NCI-H524 treated with DMSO at 0.1 percent for 48 hours (cell line): ENCODE measurements around the gene CRTAP.
"Not testable (repeated sequence)": the region's sequence is repeated elsewhere in the genome, so short reads cannot be mapped to it uniquely, and the experiment has no call there.

Source experiments
- DNase-seq: peaks from one replicate; lab custom pipeline; 2025; lab: John Stamatoyannopoulos, UW

CRTAP gene

DNA sequence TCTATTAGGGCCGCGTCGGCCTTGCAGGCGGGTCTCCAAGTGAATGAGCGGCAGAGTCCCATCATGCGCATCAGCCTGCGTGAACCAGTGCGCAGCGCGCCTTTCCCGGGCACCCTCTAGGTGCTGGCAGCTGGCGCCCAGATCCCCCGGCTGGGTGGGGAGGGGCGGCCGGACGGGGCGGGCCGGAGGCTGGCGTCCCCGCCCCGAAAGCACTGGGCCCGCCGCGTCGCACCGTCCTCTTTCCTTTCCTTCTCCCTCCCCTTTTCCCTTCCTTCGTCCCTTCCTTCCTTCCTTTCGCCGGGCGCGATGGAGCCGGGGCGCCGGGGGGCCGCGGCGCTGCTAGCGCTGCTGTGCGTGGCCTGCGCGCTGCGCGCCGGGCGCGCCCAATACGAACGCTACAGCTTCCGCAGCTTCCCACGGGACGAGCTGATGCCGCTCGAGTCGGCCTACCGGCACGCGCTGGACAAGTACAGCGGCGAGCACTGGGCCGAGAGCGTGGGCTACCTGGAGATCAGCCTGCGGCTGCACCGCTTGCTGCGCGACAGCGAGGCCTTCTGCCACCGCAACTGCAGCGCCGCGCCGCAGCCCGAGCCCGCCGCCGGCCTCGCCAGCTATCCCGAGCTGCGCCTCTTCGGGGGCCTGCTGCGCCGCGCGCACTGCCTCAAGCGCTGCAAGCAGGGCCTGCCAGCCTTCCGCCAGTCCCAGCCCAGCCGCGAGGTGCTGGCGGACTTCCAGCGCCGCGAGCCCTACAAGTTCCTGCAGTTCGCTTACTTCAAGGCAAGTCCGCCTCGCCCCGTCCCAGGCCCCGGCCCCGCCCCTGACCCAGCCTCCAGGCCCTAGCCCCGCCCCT is at the start of gene CRTAP:
CRTAP (plus strand) TSS at position 243 of the 850 bp plus-strand sequence; CDS start at position 307, 64 bp downstream.
- DNase-seq, result peak; percentile 32

DNA sequence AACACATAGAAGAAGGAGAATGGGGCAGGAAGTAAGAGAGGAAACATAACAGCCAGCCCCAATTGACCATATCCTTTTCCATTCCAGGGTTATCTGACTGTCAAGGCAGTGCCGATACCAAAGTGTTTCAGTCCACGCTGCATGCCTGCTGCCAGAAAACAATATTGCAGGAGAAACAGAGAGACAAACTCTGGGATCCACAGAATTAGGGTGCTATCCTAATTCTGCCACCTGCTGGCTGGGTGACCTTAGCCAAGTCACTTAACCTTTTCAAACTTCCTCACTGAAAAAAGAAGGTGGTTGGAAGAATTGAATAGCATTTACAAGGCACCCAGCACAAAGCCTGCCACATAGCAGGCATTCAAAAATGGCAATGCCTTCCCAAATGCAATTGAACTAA is 48.9 kb upstream of the CRTAP start:
- DNase-seq, result no peak

DNA sequence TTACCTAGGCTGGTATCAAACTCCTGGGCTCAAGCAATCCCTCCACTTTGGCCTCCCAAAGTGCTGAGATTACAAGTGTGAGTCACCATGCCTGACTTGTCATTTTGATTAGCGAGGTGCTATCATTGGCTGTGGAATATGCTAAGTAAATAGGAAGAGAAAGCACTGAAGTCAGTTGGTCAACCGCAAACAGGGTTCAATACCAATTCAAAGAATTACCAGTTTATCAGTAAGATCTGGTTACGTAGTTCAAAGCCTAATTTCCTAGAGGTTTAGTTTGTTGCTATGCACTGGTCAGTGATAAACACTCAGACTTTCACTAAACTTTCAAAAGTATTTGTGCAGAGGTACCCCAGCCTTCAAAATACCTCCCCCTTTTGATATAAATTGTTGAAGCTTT is 46.3 kb upstream of the CRTAP start:
- no peak for DNase-seq

DNA sequence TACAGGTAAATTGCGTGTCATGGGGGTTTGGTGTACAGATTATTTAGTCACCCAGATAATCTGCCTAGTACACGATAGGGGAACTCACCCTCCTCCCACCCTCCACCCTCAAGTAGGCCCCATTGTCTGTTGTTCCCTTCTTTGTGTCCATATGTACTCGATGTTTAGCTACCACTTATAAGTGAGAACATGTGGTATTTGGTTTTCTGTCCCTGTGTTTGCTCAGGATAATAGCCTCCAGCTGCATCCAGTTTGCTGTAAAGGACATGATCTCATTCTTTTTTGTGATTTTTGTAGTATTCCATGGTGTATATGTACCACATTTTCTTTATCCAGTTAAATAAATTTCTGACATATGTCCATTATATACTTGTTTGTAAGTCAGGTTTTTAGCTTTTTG is 44.0 kb upstream of the CRTAP start:
- not testable (repeated sequence) for DNase-seq

DNA sequence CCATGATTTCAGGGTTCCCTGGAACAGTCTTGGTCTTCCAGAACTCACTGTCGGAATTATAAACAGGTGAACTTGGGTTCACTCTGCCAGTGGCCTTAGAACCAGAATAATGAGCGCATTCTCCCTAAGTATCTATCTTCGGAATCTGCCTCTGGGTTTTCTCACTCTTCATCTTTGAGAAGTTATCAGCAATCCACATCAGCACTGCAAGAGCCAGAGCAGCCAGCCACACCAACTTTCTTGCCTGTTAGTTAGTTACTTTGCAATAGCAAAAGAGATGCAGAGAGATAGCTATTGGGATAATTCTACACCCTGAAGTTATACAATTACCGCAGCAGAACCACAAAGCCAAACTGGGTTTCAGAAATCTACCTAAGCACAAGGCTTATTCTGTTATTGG is 42.6 kb upstream of the CRTAP start:
- no peak for DNase-seq

DNA sequence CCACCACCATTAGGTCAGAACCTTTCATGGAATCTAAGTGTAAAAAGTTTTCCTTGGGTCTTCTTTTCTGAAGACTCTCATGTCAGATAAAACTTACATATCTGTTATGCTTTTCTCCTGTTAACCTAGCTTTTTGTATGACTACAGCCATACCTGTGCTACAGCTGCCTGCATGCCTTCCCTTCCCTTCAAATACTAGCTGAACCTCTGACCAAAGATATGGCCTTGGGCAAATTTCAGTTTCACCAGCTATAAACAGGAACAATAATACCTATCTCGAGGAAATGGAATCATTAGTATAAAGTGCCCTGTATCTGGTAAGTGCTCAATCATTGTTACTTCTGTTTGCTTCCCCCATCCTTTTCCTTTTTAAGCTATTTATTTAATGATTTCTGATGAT is 41.9 kb upstream of the CRTAP start:
- no peak for DNase-seq

DNA sequence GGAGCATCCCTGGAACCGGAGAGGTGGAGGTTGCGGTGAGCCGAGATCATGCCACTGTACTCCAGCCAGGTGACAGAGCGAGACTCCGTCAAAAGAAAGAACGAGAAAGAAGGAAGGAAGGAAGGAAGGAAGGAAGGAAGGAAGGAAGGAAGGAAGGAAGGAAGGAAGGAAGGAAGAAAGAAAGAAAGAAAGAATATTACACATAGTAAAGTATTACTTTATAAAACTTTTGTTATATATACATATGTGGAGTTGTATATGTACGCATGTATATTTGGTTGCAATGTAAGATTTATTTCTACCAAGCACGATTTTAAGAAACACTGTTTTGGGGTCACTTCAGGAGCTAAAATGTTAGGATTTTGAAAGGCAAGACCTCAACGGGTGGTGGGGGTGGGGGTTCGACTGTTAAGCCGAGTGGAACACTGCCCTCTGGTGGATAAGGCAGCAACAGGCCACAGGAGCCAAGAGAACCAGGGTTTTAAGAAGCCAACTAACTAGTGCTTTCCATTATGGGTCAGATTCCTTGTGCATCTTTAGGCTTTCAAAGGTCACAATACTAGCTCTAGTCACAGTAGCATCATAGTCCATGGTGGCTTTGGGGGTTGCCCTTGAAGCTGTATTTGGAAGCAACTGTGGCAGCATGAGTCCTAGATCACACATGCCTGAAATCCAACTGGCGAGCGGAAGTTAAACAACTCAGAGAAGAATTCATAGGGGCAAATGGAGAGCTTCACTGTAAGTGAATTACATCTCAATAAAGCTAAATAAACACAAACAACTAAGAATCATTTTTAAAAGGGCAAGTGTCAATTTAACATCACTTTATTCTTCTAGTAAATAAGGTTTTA is 39.4 kb upstream of the CRTAP start:
- DNase-seq, result no peak

DNA sequence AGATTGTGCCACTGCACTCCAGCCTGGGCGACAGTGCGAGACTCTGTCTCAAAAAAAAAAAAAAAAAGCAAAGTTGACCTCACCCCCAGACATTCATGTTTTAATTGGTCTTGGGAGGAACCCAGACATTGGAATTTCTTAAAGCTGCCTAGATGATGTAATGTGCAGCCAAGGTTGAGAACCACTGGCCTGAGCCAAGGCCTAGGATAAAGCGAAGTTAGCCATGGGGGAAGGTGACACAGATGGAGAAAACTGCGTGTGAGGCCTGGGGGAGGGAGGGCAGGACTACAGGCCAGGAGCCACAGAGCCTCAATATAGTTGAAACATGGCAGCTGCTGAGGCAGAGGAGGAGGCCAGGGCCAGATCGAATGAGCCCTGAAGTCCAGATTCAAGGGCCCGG is 37.8 kb upstream of the CRTAP start:
- no peak for DNase-seq

DNA sequence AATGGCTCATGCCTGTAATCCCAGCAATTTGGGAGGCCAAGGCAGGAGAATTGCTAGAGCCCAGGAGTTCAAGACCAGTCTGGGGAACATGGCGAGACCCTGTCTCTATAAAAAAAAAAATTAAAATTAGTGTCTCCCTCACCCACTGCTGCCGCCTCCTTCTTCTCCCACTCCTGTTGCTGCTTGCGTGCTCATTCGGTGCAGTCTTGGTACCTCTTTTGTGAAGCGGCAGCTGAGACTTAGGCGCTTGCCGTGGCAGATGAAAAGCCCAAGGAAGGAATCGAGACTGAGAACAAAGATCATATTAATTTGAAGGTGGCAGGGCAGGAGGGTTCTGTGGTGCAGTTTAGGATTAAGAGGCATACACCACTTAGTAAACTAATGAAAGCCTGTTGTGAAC is 36.9 kb upstream of the CRTAP start:
- no peak for DNase-seq

DNA sequence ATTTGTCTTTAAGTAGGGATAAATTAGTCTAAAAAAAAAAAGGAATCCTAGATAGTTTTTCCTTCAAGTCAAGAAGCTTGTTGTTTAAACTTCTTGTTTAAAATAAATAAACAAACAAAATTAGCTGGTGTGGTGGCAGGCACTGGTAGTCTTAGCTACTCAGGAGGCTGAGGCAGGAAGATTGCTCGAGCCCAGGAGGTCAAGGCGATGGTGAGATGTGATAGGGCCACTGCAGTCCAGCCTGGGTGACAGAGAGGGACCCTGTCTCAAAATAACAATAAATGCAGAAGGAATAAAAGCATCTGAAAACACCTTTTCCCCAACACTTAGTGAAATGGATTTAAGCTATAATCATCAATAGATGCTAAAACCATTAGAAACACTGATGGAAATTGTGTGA is 35.8 kb upstream of the CRTAP start:
- DNase-seq, result no peak

DNA sequence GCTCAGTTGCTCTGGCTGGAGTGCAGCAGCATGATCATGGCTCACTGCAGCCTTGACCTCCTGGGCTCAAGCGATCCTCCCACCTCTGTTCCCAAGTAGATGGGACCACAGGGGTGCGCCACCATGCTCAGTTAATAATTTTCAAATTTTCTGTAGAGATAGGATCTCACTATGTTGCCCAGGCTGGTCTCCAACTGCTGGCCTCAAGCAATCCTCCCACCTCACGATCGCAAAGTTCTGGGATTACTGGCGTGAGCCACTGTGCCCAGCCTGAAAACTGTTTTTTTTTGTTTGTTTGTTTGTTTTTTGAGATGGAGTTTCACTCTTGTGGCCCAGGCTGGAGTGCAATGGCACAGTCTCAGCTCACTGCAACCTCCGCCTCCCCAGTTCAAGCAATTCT is 34.0 kb upstream of the CRTAP start:
- not testable (repeated sequence) for DNase-seq

DNA sequence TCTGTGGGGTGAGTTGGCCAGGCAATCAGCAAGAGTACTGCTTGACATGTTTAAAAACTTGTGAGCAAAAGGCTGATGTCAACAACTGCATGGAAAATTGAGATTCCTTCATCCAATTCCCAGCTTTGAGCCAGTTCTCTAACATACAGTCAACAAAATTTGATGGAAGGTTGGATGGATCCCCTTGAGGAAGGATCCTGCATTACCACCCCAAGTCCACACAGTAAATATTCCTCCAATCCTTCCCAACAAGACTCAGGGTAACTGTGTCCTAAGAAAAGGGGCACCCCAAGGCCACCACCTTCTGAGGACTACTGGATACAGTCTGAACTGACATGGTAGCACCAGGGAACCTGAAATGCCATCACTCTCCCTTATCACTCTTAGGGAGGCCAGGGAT is 32.0 kb upstream of the CRTAP start:
- no peak for DNase-seq

DNA sequence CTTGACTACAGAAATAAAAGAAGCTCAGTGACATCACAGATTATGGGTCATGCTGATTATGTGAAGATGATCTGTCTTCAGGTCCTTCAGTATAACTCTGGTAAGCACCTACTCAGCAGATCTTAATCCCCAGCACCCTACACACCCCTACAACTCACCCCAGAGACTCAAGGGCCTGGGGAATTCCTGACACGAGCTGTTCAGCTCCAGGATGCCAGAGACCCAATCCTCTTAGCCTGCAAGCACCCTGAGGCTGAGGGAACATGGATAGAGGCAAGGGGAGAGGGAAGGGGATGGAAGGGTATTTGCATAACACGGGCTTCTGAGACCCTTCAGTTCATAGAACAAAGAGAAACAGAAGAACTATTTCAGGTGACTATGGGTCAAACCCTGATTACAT is 29.9 kb upstream of the CRTAP start:
- DNase-seq, result no peak

DNA sequence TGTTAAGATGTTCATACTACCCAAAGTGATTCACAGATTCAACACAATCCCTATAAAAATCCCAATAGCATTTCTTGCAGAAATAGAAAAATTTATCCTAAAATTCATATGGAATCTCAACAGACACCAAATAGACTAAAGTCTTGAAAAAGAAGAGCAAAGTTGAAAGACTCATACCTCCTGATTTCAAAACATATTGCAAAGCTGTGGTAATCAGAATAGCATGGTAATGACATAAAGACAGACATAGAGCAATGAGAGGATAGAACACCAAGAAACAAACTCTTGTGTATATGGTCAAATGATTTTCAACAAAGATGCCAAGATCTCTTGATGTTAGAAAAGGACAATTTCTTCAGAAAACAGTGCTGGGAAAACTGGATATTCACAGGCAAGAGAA is 25.1 kb upstream of the CRTAP start:
- DNase-seq, result no peak

DNA sequence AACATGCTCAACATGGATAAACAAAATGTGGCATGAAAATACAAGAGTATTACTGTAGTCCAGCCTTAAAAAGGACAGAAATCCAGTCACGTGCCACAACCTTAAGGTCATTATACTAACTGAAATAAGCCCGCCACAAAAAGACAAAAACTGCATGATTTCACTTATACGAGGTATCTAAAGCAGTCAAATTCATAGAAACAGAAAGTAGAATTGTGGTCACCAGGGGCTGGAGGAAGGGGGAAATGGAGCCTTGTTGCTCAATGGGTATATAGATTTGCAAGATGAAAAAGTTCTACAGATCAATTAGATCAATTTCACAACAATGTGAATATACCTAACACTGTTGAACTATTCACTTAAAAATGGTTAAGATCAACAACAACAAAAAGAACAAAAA is 24.3 kb upstream of the CRTAP start:
- DNase-seq, result no peak

DNA sequence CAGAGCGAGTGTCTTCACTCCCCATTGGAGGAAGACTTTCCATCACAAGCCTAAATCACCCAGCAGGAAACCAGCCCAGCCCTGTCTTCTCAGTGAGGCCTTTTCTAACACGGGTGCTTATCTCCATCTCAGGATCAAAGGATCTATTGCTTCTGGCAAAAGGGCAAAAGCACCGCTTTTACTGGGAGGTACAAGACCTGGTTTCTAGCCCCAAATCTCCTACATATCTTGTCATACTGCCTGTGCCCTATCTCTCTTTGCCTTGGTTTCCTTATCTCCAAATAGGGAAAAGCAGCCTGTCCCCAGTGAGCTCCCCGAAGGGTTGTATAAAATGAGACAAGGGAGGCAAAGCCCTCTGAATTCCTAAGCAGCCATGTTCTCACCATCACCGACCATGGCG is 22.1 kb upstream of the CRTAP start:
- no peak for DNase-seq

DNA sequence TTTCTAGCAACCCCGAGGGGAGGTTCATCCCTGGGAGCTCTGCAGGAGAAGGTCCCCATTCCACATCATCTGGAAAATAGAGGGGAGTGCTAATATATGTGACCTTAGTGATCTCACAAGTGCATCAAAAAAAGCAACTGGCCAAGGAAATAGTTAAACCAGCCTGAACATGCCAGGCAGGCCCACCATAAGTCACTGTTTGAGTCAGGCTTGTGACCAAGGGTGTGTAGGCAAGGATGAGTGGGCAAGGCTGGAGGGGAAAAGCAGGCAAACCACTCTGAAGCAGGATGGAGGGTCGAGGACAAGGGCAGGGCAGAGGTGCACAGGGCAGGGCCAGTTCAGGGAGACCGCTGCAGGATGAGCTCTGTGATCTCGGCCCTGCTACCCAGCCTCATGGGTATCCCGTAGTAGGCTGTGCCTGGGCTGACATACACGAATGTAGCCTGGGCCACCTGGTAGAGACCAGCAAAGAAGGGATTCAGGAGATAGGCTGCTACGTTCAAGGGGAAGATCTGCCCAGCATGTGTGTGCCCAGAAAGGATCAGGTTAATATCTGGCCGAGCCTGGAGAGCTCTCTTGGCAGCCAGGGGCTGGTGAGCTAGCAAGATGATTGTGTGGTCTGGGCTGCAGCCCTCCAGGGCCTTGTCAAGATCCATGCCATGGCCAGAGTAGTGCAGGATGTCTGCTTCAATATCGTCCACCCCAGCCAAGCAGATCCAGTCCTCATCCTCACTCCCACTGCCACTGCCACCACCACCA is 21.1 kb upstream of the CRTAP start:
- DNase-seq, result no peak

DNA sequence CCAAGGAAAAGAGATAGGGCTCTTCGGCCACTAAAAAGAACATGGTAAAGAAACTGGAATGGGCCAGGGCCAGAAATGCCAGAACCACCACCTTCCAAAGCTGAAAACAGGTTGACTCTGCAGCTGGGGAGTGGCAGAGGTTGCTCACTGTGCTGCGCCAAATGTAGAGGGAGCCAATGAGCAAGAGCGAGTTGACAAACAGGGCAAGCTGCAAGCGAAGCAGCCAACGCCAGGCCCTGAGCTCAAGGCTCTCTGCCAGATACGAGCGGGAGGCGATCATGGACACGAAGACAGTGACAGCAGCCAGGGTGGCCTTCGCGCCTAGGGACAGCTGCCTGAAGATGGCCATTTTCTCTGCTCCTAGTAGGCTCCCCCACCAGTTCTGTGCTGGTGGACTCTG is 20.0 kb upstream of the CRTAP start:
- no peak for DNase-seq

DNA sequence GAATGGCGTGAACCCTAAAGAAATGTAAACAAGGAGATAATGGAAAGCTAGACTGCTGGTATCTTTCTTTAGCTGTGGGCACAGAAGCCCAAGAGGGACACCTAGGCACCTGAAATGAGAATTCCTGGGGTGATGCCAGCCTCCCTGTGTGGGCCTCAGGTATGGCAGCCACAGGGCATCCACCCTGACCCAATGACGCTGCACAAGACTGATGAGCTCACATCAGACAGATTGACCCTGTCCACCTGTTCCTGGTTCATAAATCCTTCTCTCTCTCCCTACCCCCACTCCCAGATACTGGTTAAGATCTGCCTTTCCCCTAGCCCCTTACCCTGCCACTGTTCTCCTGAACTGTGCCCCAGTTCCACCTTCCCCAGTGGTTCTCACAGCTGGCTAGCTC is 18.4 kb upstream of the CRTAP start:
- no peak for DNase-seq

DNA sequence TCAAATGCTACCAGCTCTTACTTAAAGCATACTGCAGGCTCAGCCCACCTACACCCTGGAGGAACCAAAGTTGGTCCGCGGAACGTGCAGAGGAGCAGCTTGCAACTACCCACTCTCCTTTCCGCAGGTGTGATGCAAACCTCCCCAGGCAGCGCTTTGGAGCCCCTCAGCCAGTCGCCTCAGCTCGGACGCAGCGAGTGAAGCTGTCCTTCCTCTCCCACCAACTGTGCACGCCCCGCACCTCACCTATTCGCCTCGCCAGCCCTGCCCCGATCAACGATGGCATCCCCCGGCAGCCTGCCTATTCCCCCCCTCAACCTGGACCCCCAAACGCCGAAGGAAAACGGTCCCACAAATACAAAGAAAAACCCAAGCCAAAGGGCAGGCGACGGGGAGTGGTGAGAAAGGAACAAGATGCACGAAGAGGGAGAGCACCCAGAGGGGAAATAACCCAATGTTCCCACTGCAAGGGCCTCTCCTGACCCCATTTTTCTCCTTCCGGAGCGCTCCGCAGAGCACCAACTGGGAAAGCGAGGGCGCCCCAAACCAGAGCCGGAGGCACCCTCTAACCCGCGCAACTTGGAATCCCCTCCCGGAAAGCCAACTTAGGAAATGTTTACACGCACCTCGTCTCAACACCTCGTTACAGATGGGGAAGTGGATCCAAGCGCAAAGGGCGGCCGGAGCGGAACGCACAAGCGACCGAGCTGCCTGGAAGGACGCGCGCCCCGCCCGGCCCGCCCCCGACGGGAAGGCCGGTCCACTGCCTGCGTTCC is 17.5 kb upstream of the CRTAP start:
- no peak for DNase-seq

DNA sequence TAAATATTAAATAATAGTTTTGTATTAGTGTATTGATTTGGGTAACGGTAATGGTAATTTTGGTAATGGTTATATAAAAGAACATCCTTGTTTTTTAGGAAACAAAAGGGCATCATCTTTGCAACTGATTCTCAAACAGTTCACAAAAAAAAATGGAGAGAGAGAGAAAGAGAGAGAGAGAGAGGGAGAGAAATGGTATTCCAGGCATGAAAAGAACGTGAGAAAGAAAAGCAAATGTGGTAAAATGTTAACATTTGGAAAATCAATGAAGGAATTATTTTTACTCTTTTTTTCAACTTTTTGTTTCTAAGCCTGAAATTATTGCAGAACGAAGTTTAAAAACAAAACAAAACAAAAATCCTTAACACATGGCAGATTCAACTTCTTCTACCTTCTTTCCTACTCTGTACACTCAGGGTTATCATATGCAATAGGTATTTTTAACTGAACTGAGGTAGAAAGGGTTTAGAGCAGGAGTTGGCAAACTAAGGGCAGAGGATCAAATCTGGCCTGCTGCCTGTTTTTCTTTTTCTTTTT is 14.6 kb upstream of the CRTAP start:
- DNase-seq, result no peak

DNA sequence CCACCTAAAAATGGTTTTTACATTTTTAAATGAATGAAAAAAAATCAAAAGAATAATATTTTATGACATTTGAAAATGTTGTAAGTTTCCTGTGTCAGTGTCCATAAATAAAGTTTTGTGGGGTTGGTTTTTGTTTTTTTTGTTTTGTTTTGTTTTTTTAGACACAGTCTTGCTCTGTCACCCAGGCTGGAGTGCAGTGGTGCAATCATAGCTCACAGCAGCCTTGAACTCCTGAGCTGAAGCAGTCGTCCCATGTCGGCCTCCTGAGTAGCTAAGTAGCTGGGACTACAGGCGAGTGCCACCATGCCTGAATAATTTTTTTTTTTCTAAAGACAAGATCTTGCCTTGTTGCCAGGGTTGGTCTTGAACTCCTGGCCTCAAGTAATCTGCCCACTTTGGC is 14.1 kb upstream of the CRTAP start:
- DNase-seq, result no peak
